GOT3 (cell line): ENCODE measurements around the gene CLTCL1.
"Not testable (repeated sequence)": the region's sequence is repeated elsewhere in the genome, so short reads cannot be mapped to it uniquely, and the experiment has no call there.

Source experiments
- DNase-seq: peaks from one replicate; lab custom pipeline; 2025; ENCODE audit warnings: mixed read lengths; lab: John Stamatoyannopoulos, UW

CLTCL1 gene

GRCh38 chr22:19218541-19219233, 72.8 kb downstream of the CLTCL1 start:
- no peak for DNase-seq

GRCh38 chr22:19216579-19216978, 74.9 kb downstream of the CLTCL1 start:
- DNase-seq = no peak

- no peak for DNase-seq
These were observed 76.2 kb downstream of the CLTCL1 start for GRCh38 chr22:19215360-19215759.

GRCh38 chr22:19214078-19214473, 77.4 kb downstream of the CLTCL1 start:
- DNase-seq = no peak

- DNase-seq = no peak
These were observed 78.0 kb downstream of the CLTCL1 start for GRCh38 chr22:19213442-19214077.

GRCh38 chr22:19213001-19213400, 78.5 kb downstream of the CLTCL1 start:
- no peak for DNase-seq

GRCh38 chr22:19212302-19212870, 79.1 kb downstream of the CLTCL1 start:
- DNase-seq = no peak

GRCh38 chr22:19210188-19210587, 81.3 kb downstream of the CLTCL1 start:
- DNase-seq = no peak

- DNase-seq = no peak
These were observed 83.2 kb downstream of the CLTCL1 start for GRCh38 chr22:19208287-19208847.

GRCh38 chr22:19207884-19208283, 83.6 kb downstream of the CLTCL1 start:
- DNase-seq = no peak

GRCh38 chr22:19207401-19207808, 84.1 kb downstream of the CLTCL1 start:
- no peak for DNase-seq

GRCh38 chr22:19206287-19206686, 85.2 kb downstream of the CLTCL1 start:
- DNase-seq = no peak

GRCh38 chr22:19204640-19205039, 86.9 kb downstream of the CLTCL1 start:
- no peak for DNase-seq

GRCh38 chr22:19203834-19204233, 87.7 kb downstream of the CLTCL1 start:
- DNase-seq = no peak

- DNase-seq = not testable (repeated sequence)
These were observed 88.7 kb downstream of the CLTCL1 start for GRCh38 chr22:19202799-19203186.

- no peak for DNase-seq
These were observed 89.4 kb downstream of the CLTCL1 start for GRCh38 chr22:19201869-19202798.

- DNase-seq = no peak
These were observed 90.2 kb downstream of the CLTCL1 start for GRCh38 chr22:19201130-19201868.

GRCh38 chr22:19199479-19199878, 92.0 kb downstream of the CLTCL1 start:
- no peak for DNase-seq

GRCh38 chr22:19197997-19198865, 93.3 kb downstream of the CLTCL1 start:
- no peak for DNase-seq
